ENCODE data around the gene LRRTM3.

LRRTM3 gene

DNA sequence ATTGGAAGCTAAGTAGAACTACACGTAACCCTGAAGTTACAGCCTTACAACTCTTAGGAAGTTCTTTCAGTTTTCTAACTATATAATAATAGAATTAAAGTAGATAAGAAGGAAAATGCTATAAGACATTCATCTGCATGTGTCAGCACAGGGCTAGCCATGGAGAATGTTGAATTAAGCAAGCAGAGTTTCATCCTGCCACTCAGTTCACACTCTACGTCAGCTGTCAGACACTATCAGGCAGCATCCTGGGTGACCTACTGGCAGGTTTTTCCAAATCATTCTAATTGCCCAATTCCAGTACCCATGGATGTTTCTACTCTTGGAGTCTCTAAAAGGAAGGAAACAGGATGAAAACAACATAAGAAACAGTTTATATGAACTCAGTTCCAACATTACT is 45.0 kb upstream of the LRRTM3 start:
- H3K27ac ChIP-seq (ENCODE audit: low read depth, low read length), result no peak overlapping the region
- no peaks in the 10 kb centered on the region for H3K9me3 ChIP-seq (ENCODE audit: control insufficient read depth, insufficient read depth, low read length)
- H4K20me1 ChIP-seq (ENCODE audit: control insufficient read depth, insufficient read depth, low read depth, low read length), result no peaks in the 10 kb centered on the region
- H3K9me2 ChIP-seq (replicated peaks; ENCODE audit: control insufficient read depth, low read length), result no peaks in the 10 kb centered on the region
- H3K36me3 ChIP-seq (ENCODE audit: control insufficient read depth, low read length), result no peaks in the 10 kb centered on the region
- H3K4me3 ChIP-seq (ENCODE audit: low read length), result no peak overlapping the region
- TF ChIP-seq, protein P1, sequence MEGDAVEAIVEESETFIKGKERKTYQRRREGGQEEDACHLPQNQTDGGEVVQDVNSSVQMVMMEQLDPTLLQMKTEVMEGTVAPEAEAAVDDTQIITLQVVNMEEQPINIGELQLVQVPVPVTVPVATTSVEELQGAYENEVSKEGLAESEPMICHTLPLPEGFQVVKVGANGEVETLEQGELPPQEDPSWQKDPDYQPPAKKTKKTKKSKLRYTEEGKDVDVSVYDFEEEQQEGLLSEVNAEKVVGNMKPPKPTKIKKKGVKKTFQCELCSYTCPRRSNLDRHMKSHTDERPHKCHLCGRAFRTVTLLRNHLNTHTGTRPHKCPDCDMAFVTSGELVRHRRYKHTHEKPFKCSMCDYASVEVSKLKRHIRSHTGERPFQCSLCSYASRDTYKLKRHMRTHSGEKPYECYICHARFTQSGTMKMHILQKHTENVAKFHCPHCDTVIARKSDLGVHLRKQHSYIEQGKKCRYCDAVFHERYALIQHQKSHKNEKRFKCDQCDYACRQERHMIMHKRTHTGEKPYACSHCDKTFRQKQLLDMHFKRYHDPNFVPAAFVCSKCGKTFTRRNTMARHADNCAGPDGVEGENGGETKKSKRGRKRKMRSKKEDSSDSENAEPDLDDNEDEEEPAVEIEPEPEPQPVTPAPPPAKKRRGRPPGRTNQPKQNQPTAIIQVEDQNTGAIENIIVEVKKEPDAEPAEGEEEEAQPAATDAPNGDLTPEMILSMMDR (IDR thresholded peaks at IDR 0.05; ENCODE audit: low read depth, low read length, poor library complexity, severe bottlenecking), result no peak
- no peak for TF ChIP-seq EZH2phosphoT487 (IDR thresholded peaks at IDR 0.05; ENCODE audit: borderline replicate concordance, low read length)
- no peaks in the 10 kb centered on the region for H3K27me3 ChIP-seq (ENCODE audit: control insufficient read depth, low read length)
- H3K79me2 ChIP-seq (ENCODE audit: control insufficient read depth, low read length), result no peaks in the 10 kb centered on the region
- no peaks in the 10 kb centered on the region for H3K4me1 ChIP-seq (ENCODE audit: control insufficient read depth, low read length)
- H3K4me2 ChIP-seq (ENCODE audit: low read length), result no peak overlapping the region
- H3F3A ChIP-seq (ENCODE audit: control insufficient read depth, insufficient read depth), result no peaks in the 10 kb centered on the region

DNA sequence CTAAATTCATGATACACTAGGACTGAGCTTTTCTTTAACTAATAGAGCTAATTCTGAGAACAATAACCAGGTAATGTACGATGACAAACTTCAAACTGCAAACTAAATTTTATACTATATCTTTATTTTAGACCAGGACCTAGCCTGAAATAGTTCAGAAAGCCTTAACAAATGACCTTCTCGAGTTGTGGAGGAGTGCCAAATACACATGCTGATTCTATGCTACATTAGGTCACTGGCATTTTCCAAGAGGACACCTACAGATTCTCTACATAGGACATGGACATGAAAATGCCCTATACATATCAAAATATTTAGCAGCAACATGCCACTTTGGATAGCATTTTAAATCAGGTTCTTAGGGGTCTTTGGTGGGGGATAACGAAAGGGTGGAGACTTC is 44.0 kb upstream of the LRRTM3 start:
- TF ChIP-seq, protein P1 (IDR thresholded peaks at IDR 0.05; ENCODE audit: low read depth, low read length, poor library complexity, severe bottlenecking), result no peak
- TF ChIP-seq EZH2phosphoT487 (IDR thresholded peaks at IDR 0.05; ENCODE audit: borderline replicate concordance, low read length), result no peak
- no peak overlapping the region for H3K27ac ChIP-seq (ENCODE audit: low read depth, low read length)
- no peaks in the 10 kb centered on the region for H3K9me3 ChIP-seq (ENCODE audit: control insufficient read depth, insufficient read depth, low read length)
- H3K36me3 ChIP-seq (ENCODE audit: control insufficient read depth, low read length), result no peaks in the 10 kb centered on the region
- no peaks in the 10 kb centered on the region for H3K27me3 ChIP-seq (ENCODE audit: control insufficient read depth, low read length)
- no peaks in the 10 kb centered on the region for H3F3A ChIP-seq (ENCODE audit: control insufficient read depth, insufficient read depth)
- H3K4me2 ChIP-seq (ENCODE audit: low read length), result no peak overlapping the region
- no peaks in the 10 kb centered on the region for H3K79me2 ChIP-seq (ENCODE audit: control insufficient read depth, low read length)
- no peak overlapping the region for H3K4me3 ChIP-seq (ENCODE audit: low read length)
- H3K4me1 ChIP-seq (ENCODE audit: control insufficient read depth, low read length), result no peaks in the 10 kb centered on the region
- no peaks in the 10 kb centered on the region for H3K9me2 ChIP-seq (replicated peaks; ENCODE audit: control insufficient read depth, low read length)
- no peaks in the 10 kb centered on the region for H4K20me1 ChIP-seq (ENCODE audit: control insufficient read depth, insufficient read depth, low read depth, low read length)

DNA sequence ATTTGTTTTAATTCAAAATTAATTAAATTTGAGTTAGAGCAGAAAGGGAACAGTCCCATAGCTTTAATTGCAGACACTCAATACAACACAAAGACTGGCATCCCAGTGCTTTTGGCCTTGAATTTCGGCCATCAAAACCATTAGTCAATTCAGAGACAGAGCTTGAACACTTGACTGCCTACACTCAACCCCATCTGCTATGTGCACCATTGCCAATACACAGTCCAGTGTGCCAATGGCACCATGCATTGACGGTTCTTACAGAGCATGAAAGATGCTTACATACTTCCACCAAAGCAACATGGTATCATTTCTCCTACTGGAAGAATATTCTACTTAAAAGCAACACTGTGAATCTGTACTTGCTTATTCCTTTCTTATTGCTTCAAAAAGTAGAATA is 43.6 kb upstream of the LRRTM3 start:
- Histone ChIP-seq H3K27ac (ENCODE audit: low read depth, low read length) (no peak overlapping the region), H3K4me2 (ENCODE audit: low read length) (no peak overlapping the region), H3K79me2 (ENCODE audit: control insufficient read depth, low read length) (no peaks in the 10 kb centered on the region), H4K20me1 (ENCODE audit: control insufficient read depth, insufficient read depth, low read depth, low read length) (no peaks in the 10 kb centered on the region), H3K36me3 (ENCODE audit: control insufficient read depth, low read length) (no peaks in the 10 kb centered on the region), H3K9me3 (ENCODE audit: control insufficient read depth, insufficient read depth, low read length) (no peaks in the 10 kb centered on the region), H3F3A (ENCODE audit: control insufficient read depth, insufficient read depth) (no peaks in the 10 kb centered on the region), H3K4me3 (ENCODE audit: low read length) (no peak overlapping the region), H3K9me2 (replicated peaks; ENCODE audit: control insufficient read depth, low read length) (no peaks in the 10 kb centered on the region), H3K4me1 (ENCODE audit: control insufficient read depth, low read length) (no peaks in the 10 kb centered on the region), H3K27me3 (ENCODE audit: control insufficient read depth, low read length) (no peaks in the 10 kb centered on the region)
- TF ChIP-seq EZH2phosphoT487 (IDR thresholded peaks at IDR 0.05; ENCODE audit: borderline replicate concordance, low read length), result no peak
- TF ChIP-seq, protein P1 (IDR thresholded peaks at IDR 0.05; ENCODE audit: low read depth, low read length, poor library complexity, severe bottlenecking), result no peak

DNA sequence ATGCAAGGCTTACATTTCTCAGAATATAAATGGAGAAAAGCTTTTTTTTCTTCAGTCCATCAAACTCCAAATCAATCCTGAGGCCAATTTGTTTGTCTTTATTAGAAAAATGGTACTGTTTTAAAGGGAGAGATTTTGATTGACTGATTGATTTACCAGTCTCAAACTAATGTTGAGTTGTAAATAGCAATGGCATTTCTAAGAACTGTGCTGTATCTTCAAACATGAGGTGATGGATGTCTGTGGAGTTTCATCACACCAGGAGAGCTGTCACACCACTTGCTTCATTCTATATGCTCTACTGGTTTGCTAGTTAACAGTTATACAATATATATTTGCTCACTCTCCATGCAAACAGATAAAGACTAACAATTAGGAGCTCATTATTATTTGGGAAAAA is 39.0 kb upstream of the LRRTM3 start:
- Histone ChIP-seq H3K79me2 (ENCODE audit: control insufficient read depth, low read length) (no peaks in the 10 kb centered on the region), H3K4me2 (ENCODE audit: low read length) (no peak overlapping the region), H3K27ac (ENCODE audit: low read depth, low read length) (no peak overlapping the region), H3K36me3 (ENCODE audit: control insufficient read depth, low read length) (no peaks in the 10 kb centered on the region), H3K4me1 (ENCODE audit: control insufficient read depth, low read length) (no peaks in the 10 kb centered on the region), H3K27me3 (ENCODE audit: control insufficient read depth, low read length) (no peaks in the 10 kb centered on the region), H4K20me1 (ENCODE audit: control insufficient read depth, insufficient read depth, low read depth, low read length) (no peaks in the 10 kb centered on the region), H3K9me3 (ENCODE audit: control insufficient read depth, insufficient read depth, low read length) (no peaks in the 10 kb centered on the region), H3K9me2 (replicated peaks; ENCODE audit: control insufficient read depth, low read length) (no peaks in the 10 kb centered on the region), H3K4me3 (ENCODE audit: low read length) (no peak overlapping the region), H3F3A (ENCODE audit: control insufficient read depth, insufficient read depth) (no peaks in the 10 kb centered on the region)
- TF ChIP-seq, protein P1 (IDR thresholded peaks at IDR 0.05; ENCODE audit: low read depth, low read length, poor library complexity, severe bottlenecking), result no peak
- TF ChIP-seq EZH2phosphoT487 (IDR thresholded peaks at IDR 0.05; ENCODE audit: borderline replicate concordance, low read length), result no peak
